GM12801 (cell line): Measurements from ENCODE around the gene ATP2C2.

Experiments used
- CTCF ChIP-seq: IDR thresholded peaks from one replicate; pipeline ENCODE4 v1.5.1; 2011; ENCODE audit warnings: control low read depth; ENCODE audit not compliant: insufficient read length; ENCODE audit errors: extremely low read depth

ATP2C2 gene

GRCh38 chr16:84511180-84511800 lies 143.0 kb downstream of the ATP2C2 start:
- no peak for TF ChIP-seq CTCF

GRCh38 chr16:84511831-84512230 lies 143.5 kb downstream of the ATP2C2 start:
- no peak for TF ChIP-seq CTCF

GRCh38 chr16:84513123-84513522 lies 144.8 kb downstream of the ATP2C2 start:
- no peak for TF ChIP-seq CTCF

- TF ChIP-seq CTCF = no peak
Observed at GRCh38 chr16:84513666-84514065, 145.3 kb downstream of the ATP2C2 start.
